ENCODE measurements around the gene ANAPC2.

The ANAPC2 gene

GRCh38 chr9:137228968-137229896 lies 40.9 kb upstream of the ANAPC2 start:
- no peak for TF ChIP-seq CTCF (conservative IDR thresholded peaks at IDR 0.05; ENCODE audit: low read depth, low read length)
- no peak for DNase-seq (ENCODE audit: low read depth)
- no peak overlapping the region for H3K4me3 ChIP-seq (ENCODE audit: low read depth, low read length)

- no peak overlapping the region for H3K4me3 ChIP-seq (ENCODE audit: low read depth, low read length)
- no peak for DNase-seq (ENCODE audit: low read depth)
- TF ChIP-seq CTCF (conservative IDR thresholded peaks at IDR 0.05; ENCODE audit: low read depth, low read length): no peak
Observed at GRCh38 chr9:137228506-137228967, 40.2 kb upstream of the ANAPC2 start.

- no peak for TF ChIP-seq CTCF (conservative IDR thresholded peaks at IDR 0.05; ENCODE audit: low read depth, low read length)
- H3K4me3 ChIP-seq (ENCODE audit: low read depth, low read length): no peak overlapping the region
- no peak for DNase-seq (ENCODE audit: low read depth)
Observed at GRCh38 chr9:137227853-137228505, 39.6 kb upstream of the ANAPC2 start.

- no peak within 1 kb of the TSS for H3K4me3 ChIP-seq (ENCODE audit: low read depth, low read length)
- TF ChIP-seq CTCF (conservative IDR thresholded peaks at IDR 0.05; ENCODE audit: low read depth, low read length): peak; percentile 89
Observed at GRCh38 chr9:137227054-137227852, 38.9 kb upstream of the ANAPC2 start, which contains the start of gene RNF224. Gene RNF224, plus strand, starts transcription at chr9:137227502. Its CDS starts 834 bp downstream, at chr9:137228336.

GRCh38 chr9:137226338-137227053 lies 38.1 kb upstream of the ANAPC2 start:
- H3K4me3 ChIP-seq (ENCODE audit: low read depth, low read length): no peak overlapping the region
- TF ChIP-seq CTCF (conservative IDR thresholded peaks at IDR 0.05; ENCODE audit: low read depth, low read length): no peak
- DNase-seq (ENCODE audit: low read depth): no peak

More at GRCh38 chr9:137227054-137227852, 38.9 kb upstream of the ANAPC2 start, which contains the start of gene RNF224:
- peak; percentile 78 for DNase-seq (ENCODE audit: low read depth)

- DNase-seq (ENCODE audit: low read depth): no peak
- no peak for TF ChIP-seq CTCF (conservative IDR thresholded peaks at IDR 0.05; ENCODE audit: low read depth, low read length)
- no peak overlapping the region for H3K4me3 ChIP-seq (ENCODE audit: low read depth, low read length)
Observed at GRCh38 chr9:137225699-137226331, 37.5 kb upstream of the ANAPC2 start.
